GM13976 (cell line): ENCODE data around the gene SNED1.

ENCODE experiments used
- DNase-seq: peaks from one replicate; pipeline ENCODE4 v3.0.0; 2012; ENCODE audit warnings: low spot score
- CTCF ChIP-seq: IDR thresholded peaks from 2 replicates; pipeline ENCODE4 v1.5.1; 2012; ENCODE audit warnings: borderline replicate concordance, mild to moderate bottlenecking; ENCODE audit not compliant: insufficient read depth; ENCODE audit errors: extremely low read depth, missing control alignments, control extremely low read depth
- in situ Hi-C: fragments of 300-500 bp; cut with MboI; formaldehyde crosslinking; loops from one replicate; pipeline ENCODE4 v1.12.0; 2022; ENCODE audit warnings: low sequenced_read_pairs, mixed read lengths, inconsistent platforms; ENCODE audit not compliant: unreplicated experiment

The SNED1 gene

GRCh38 chr2:241111440-241111805, 113.0 kb downstream of the SNED1 start:
- in situ Hi-C loops: no loop called here
- TF ChIP-seq CTCF: no peak
- DNase-seq: peak; percentile 86

- in situ Hi-C loops: no loop called here
- no peak for TF ChIP-seq CTCF
Observed at GRCh38 chr2:241112046-241112445, 113.6 kb downstream of the SNED1 start.

GRCh38 chr2:241112592-241112991, 114.2 kb downstream of the SNED1 start:
- TF ChIP-seq CTCF: no peak
- in situ Hi-C loops: no loop called here
- DNase-seq: peak; percentile 61

More at GRCh38 chr2:241112046-241112445, 113.6 kb downstream of the SNED1 start:
- no peak for DNase-seq

- in situ Hi-C loops: no loop called here
- TF ChIP-seq CTCF: no peak
- no peak for DNase-seq
Observed at GRCh38 chr2:241114836-241115235, 116.4 kb downstream of the SNED1 start.

GRCh38 chr2:241115361-241115760, 116.9 kb downstream of the SNED1 start:
- in situ Hi-C loops: no loop called here
- DNase-seq: no peak
- no peak for TF ChIP-seq CTCF

- in situ Hi-C loops: no loop called here
- TF ChIP-seq CTCF: no peak
- no peak for DNase-seq
Observed at GRCh38 chr2:241116606-241117560, 118.5 kb downstream of the SNED1 start.
